GM12874 (cell line): Measurements from ENCODE around the gene KLHDC8B.

ENCODE experiments used
- CTCF ChIP-seq: IDR thresholded peaks from 2 replicates; pipeline ENCODE4 v1.5.1; 2011; ENCODE audit warnings: low read depth, mild to moderate bottlenecking, control low read depth, low read length, moderate library complexity; ENCODE audit not compliant: insufficient read depth

KLHDC8B gene

GRCh38 chr3:49222002-49222401, 50.6 kb downstream of the KLHDC8B start:
- no peak for TF ChIP-seq CTCF
